HG03432 (cell line): ENCODE measurements around the gene PRKACA.

Source experiments
- ATAC-seq: cut with Tn5 transposase; IDR thresholded peaks from one replicate; pipeline ENCODE4 v1.9.1; 2021; ENCODE audit warnings: mild to moderate bottlenecking, moderate library complexity; ENCODE audit not compliant: unreplicated experiment

PRKACA gene

DNA sequence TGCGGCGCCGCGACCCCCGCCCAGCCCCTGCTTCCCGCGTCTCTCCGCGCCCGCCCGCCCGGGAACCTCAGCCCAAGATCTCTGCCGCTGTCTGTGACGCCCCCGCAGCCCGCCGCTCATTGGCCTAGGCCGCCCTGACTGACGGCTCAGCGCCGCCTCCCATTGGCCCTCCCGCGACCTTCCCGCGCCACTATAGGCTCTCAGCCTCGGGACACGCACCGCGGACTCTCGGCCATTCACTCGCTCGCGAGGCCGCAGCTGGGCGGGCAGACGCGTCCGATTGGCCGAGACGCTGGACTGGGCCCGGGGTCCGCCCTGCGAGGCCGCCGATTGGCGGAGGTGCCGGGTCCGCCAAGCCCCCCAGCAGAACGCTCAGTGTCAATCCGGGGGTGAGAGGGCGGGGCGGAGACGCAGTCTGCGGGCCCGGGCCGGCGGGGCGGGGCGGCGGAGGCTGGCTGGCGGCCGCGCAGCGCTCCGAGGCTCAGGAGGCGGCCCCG, at the start of gene PRKACA:
PRKACA (minus strand) TSS at position 95 of the 497 bp plus-strand sequence. CDS start 215 bp downstream, outside the sequence.
- ATAC-seq: peak; percentile 82

DNA sequence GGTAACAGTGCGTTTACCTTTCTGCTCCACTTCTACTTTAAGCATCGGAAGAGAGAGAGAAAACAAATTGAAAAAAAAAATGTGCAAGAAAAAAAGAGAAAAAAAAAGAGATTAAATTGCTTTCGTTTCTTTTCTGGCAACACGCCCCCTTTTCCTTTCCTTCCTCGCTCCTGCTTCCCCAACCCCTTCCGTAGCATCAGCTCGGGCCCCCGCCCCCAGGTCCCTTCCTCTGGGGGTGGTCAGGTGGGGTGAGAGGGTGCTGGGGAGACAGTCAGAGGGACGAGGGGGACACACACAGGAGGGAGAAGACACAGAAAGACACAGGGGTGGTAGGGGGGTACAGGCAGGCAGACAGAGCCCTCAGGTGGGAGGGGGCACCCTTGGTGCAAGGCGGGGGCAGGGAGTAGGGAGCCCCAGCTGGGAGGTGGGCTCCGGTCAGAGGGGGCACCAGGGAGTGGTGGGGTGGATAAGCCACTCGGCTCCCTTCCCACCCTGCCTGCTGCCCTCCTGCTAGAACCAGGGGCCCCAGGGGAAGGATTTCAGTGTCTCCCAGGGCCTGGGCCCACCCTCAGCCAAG, 49.5 kb upstream of the PRKACA start:
- ATAC-seq: no peak

DNA sequence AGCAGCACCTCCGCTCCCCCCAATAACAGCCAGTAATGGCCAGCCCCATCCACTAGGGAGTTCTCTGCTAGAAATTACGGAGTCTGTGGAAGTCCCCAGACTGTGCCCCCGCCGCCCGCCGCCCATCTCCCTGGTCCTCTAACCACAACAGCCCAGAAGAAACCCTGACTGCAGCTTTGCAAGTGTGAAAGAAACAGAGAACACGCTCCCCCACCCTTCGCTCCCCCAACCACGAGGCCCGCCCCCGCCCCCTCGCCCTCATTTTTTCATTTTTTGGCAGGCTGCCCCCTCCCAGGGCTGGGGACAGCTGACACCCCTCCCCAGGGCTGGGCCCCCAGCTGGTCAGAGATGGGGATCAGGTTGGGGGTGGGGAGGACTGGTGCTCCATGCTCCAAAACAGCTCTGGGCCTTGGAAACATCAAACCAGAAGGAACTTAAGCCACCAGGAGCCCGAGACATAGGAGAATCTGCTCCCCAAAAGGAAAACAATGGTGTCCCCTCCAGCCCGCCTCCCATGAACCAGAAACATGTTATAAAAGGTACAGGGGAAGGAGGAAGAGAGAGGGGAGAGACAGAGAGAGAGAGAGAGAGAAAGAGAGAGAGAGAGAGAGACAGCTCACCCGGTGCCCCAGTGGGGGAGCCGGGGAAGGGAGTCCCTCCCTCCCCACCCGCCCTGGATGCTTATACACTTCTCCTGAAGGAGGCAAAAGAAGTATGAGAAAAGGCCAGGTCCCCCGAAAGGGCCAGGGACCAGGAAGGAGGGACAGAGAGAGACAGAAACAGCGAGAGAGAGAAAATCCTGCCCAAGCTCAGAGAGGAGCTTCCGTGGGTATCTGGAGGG, 48.6 kb upstream of the PRKACA start:
- ATAC-seq: no peak

DNA sequence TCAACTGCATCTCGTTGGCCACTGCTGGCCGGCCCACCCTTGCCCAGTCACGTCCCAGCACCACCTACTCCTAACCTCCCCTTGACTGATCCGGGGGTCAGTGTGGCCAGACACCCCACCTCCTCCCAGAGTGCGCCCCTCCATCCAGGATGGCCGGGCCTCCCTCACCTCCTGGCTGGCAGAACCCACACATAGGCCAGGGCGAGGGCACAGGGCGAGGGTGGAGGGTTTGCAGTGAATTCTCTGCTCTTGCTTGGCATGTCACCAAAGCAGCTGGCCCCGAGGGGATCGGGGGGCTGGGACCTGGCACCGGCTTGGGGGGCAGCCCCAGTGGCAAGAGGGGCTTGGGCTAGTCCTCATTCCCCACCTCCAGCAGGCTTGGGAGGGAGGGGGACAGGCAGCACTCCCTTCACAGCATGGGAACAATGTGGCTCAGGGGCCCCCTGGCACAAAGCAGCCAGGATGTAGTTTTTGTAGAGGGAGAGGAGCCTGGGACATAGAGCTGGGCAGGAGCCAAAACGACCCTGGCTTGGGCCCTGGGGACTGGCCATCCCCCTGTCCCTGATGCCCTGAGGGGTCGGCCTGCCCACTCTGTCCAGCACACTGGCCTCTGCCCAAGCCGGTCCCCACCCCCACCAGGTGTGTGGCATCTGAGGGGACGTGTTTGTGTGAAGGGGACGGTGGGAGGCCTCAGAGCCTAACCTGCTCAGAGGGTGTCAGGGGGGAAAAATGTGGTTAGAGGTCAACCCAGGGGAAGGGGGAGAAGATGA, 47.3 kb upstream of the PRKACA start:
- ATAC-seq: no peak

DNA sequence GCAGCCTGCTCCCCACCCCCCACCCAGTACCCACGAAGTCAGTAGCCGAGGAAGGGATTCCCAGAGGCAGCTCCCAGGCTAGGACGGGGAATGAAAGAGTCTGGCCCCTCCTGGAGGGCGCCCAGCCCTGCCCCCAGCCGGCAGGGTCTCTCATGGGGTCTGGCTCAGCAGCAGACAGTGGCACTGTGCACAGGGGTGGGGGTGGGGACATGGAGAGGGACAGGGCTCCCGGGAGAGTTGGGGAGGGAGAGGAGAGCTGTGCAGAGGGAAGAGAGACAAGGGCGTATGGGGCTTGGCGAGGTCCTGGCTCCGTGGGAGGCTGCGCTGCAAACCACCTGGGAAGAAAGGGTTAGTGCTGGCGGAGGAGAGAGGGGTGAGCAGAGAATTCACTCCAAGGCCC, 46.5 kb upstream of the PRKACA start:
- no peak for ATAC-seq

DNA sequence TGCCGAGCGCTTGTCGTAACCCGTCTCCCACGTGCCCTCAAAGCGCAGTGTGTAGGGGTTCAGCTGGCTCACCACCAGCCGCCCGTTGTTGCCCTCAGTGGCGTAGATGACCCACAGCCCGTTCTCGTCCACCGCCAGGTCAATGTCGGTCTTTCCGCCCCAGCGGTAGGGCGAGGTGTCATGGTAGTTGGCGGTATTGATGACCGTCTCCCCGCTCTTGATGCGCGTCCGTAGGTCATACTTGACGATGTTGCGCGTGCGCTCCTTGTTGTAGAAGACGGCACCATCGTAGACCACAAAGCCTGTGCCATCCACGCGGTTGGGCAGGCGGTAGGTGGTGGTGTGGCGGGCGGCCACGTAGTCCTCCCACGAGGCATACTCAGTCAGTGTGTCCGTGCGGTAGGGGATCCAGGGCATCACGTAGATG, 45.3 kb upstream of the PRKACA start:
- no peak for ATAC-seq

DNA sequence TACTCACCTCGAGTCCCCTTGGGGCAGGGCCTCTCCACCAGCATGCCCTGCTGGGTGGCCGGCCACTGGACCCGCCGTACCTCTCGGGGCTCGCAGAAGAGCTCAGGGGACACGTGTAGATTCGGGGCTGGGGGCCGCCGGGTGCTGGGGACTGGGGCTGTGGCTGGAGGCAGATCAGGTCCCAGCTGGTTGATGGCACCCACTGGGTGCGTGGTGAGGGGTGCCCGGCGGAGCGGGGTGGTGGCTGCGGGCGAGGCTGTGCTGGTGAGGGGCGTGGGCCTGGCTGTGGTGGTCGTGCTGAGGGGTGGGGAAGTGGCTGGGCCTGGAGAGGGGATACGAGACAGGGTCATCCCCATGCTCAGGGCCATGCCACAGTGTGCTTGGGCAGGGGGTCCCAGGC, 43.7 kb upstream of the PRKACA start:
- no peak for ATAC-seq

DNA sequence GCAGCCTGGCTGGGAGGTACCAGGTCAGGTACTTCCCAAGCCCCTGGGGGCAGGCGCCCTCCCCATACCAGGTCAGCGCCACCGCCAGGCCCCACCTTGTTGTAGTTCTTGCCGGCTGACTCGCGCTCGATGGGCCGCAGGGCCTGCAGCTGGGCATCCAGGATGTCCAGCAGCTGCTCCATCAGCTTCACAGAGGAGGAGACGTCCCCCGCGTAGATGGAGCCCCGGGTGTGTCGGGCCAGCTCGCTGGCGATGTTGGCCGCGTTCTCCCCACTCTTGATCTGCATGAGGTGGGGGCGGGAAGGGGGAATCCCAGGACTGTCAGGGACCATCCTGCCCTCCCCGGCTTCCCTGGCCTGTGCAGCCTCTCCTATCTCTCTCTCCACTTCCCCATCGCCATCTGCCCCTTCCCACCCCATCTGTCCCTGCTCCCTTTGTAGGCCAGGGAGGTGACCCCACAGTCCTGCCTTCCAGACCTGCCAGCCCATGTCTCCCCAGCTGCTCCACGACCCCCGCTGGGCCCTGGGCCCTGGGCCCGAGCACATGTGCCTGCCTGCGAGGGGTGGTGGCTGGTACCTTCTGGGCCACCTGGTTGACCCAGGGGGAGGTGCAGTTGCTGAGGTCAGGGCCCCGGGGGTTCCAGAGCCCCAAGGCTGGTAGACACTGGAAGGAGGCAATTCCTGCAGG, 42.6 kb upstream of the PRKACA start:
- no peak for ATAC-seq

DNA sequence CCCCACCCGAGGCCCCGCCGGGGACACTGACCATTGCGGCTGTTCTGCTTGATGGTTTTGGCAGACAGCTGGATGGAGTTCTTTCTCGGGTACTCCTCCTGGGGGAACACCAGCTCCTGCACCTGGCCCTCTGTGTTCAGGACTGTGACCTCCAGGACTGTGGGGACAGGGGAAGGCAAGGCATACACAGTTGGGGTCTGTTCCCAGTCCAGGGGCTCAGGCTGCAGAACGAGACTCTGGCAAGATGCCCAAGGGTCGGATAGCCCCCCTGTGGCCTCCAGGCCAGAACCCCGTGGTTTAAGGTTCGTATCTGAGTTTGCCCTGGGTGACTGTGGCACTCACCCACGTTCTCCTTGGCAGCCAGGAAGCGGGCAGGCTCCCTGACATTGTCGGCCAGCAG, 41.5 kb upstream of the PRKACA start:
- ATAC-seq: no peak

DNA sequence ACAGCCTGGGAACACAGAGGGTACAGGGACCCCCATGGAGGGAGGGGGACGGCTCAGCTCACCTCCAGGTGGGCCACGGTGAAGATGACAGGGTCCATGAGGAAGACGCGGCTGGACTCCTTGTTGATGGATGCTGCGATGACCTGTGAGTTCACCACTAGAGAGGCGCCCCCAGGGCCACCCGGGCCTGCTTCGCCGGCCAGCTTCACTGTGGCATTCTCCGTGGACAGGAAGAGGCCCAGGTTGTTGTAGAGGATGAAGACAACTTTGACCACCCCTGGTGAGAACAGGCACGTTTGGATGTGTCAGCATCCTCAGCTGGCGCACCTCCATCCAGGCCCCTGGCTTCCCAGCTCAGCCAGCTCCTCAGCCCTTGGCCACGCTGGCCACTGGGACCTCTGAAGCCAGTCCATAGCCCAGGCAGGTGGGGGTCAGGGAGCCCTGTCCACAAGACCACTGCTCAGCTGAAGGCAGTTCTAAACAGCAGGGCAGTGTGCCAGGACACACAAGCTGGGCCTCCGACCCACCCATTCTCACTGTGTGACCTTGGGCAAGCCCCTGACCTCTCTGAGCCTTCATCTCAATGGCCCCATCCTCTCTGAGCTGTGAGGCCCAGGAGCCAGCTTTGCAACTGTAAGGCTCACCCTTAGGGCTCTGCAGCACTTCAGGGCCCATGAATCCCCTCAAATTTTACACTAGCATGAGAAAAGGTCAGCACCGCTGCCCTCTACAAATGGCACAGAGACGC, 40.9 kb upstream of the PRKACA start:
- no peak for ATAC-seq

DNA sequence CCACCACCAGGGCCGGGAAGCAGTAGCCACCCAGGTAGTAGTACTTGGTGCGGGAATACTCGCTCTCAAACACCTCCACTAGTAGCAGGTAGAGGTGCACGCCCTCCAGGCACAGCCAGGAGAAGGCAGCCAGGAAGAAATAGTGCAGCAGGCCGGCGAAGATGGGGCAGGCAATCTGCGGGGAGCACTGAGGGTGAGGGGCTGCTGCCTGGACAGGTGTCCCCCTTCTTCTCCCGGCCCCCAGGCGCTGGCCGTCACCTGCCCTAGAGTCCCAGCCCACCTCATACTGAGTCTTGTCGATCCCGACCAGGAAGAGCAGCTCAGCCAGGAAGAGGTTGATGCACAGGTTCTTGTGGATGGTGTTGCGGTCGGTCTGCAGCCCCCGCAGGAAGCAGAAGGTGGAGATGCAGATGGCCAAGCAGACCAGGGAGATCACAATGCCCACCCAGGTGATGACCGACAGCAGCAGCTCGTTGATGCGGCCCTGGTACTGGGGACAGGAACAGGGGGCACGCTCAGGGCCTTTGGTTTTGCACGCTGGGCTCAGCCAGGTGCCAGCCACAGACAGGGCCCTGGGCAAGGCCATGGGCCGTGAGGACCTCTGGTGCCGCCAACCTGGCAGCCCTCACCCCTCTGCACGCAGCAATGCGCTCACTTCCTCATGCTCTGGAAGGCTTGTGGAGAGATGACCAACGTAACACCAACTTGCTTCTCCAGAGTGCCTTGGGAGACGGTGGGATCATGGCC, 39.6 kb upstream of the PRKACA start:
- no peak for ATAC-seq

DNA sequence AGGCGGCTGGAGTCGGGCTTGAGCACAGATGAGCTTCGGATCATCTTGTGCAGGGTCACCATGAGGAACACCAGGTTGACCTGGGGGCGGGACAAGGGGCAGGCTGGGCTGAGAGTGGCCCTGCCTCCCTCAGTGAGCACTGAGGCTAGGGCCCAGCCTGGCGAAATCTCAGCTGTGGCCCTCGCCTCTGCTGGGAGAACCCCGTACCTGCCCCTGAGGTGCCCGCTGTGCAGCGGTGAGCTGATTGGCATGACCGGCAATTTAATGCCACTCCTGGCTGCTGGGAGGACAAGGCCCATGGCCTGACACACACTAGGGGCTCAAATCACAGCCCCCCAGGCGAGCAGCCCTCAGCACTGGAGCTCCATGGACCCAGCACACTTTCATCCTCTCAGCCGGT, 38.6 kb upstream of the PRKACA start:
- ATAC-seq: no peak

DNA sequence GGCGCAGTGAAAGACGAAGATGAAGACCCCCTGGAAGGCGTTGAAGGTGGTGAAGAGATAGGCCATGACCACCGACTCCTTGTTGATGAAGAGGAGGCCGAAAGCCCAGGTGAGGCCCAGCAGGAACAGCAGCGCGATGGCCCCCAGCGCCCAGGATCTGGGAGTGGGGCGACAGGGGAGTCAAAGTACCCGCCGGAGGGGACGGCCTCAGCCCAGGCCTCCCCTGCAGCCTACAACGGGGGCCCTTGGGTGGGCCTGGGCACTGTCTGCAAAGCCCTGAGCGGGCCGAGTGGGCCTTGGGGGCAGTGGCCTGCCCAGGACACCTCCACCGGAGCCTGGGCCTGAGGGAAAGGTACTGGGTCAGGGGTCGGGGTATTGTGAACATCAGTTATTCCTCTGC, 37.8 kb upstream of the PRKACA start:
- no peak for ATAC-seq

DNA sequence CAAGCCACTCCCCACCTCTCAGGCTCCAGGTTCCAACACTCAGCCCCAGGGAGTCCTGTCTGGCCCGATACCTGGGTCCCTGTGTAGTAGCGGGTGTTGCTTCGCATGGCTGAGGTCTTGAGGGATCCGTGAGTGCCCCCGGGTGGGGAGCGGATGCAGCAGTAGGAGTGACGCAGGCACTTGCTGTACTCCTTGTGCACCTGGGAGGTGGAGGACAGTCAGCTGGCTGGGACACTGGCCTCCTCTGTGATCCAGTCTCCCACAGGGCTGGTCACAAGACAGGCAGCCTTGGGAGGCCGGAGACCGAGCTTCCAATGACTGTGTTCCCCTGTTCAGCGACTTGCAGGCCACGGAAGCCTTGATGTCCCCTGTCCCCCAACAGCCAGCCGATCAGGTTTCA, 35.2 kb upstream of the PRKACA start:
- ATAC-seq: no peak

DNA sequence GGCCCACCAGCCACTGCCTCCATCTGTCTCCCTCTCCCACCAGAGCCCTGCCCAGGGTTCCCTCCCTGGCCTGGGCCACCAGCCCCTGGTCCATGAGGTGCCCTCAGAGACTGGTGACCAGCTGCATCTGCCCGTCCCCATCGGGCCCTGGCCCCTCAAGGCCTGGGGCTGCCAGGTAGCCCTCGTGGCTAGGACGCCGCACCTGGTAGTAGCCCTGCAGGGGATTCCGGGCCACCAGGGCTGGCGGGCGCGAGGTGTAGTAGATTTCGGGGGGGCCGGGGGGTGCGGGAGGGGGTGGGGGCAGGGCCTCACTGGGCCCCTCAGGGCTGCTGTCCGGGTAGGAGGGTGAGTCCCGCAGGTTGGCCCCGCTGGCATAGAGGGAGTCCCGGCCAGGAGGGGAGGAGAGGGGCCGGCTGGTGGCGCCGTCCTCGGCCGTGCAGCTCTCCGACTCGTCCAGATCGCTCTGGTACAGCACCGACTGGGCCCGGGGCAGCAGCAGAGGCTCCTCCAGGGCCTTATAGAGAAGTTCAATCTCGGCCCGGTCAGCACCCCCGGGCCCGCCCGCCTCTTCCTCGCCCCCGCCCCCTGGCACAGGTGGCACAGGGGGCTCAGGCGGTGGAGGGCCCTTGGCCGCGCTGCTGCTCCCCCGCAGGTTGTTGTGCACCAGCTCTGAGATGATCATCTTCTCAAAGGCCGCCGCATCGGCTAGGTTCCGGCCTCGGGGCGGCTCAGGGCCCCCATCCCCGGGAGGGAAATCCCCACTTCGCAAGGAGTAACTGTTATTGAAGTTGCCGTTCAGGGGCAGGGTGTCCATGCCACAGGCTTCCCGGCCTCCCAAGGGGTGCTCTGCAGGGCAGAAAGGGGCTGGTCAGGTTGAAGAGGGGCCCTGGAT, 33.5 kb upstream of the PRKACA start:
- no peak for ATAC-seq

DNA sequence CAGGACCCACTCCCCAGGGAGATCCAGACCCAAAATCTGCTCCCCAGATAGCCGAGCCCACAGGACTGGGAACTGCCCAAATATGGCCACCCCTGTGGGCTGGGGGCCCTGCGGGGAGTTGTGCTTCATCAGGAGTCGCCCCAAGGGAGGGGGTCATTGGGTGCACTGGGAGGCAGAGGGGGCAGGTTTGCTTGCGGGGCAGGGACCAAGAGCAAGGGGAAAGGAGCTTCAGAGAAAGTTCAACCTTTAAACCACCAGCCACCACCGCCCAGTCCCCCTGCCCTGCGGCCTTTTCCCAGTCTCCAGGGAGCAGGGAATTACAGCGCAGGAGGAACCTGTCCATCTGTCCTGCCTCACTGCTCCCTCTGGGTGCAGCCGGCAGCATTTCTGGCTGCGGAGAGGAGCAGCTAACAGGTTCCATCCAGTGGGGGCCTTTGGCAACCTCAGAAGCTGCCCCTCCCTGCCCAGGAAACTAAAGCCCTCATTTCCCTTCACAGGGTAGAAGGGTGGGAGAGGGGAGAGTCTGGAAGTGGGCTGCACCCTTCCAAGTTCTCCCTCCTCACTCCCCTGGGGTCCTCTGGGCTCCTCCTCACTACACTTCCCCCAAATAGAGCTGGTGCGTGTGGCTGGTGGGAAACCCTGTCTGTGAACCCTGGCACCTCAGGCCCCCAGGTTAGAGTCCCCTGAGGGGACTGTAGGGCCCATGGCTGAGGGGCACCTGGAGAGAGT, 32.6 kb upstream of the PRKACA start:
- no peak for ATAC-seq

DNA sequence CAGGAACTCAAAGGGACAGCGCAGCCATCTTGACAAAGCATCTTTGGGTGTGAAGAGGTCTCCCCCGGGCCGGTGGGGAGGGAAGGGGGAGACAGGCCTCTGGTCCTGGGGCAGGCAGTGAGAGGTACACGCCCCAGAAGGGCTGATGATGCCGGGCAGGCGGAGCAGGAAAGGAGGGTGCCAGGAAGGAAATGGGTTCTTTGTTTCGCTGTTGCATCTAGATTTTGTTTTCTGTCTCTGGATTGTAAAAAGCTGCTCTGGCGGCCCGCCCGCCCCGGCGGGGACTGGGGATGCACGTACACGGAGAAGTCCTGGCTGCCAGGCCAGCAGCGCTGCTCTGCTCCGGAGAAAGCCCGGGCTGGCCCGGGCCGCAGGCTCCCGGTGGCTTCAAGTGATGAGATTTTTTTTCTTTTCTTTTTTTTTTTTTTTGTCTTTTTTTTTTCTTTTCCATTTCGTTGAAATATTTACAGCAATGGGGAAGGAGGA, 32.0 kb upstream of the PRKACA start:
- no peak for ATAC-seq
